Activated T-helper 1 cell treated with Interleukin-2 at 50 U/mL for 16 hours (primary cell): ENCODE results near the gene TACR1.

ENCODE experiments used
- DNase-seq: peaks from one replicate; pipeline ENCODE4 v3.0.0-alpha.2; 2020; ENCODE audit warnings: low read depth

The TACR1 gene

GRCh38 chr2:75047189-75047991 lies 151.9 kb downstream of the TACR1 start:
- DNase-seq: no peak

- DNase-seq: no peak
Measured at GRCh38 chr2:75045526-75046050, 153.7 kb downstream of the TACR1 start.

- DNase-seq: no peak
Measured at GRCh38 chr2:75044291-75044690, 155.0 kb downstream of the TACR1 start.

DNA sequence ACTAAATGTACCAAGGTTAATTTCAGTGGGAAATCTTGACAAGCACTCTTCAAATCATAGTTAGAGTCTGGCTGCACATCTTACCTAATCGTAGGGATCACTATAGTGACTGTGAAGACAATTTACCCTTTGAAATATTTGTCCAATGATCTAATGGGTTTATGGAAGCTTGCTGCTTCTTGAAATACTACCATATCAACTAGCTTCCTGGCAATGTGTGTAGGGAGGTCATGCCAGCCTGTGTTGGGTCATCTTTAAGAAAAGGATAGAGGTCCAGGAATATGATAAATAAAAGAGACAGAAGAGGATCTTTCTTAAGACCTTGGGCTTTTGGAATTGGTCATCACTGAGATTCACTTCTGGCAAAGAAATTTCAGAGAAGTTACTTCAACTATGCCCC lies 156.5 kb downstream of the TACR1 start:
- DNase-seq: no peak

DNA sequence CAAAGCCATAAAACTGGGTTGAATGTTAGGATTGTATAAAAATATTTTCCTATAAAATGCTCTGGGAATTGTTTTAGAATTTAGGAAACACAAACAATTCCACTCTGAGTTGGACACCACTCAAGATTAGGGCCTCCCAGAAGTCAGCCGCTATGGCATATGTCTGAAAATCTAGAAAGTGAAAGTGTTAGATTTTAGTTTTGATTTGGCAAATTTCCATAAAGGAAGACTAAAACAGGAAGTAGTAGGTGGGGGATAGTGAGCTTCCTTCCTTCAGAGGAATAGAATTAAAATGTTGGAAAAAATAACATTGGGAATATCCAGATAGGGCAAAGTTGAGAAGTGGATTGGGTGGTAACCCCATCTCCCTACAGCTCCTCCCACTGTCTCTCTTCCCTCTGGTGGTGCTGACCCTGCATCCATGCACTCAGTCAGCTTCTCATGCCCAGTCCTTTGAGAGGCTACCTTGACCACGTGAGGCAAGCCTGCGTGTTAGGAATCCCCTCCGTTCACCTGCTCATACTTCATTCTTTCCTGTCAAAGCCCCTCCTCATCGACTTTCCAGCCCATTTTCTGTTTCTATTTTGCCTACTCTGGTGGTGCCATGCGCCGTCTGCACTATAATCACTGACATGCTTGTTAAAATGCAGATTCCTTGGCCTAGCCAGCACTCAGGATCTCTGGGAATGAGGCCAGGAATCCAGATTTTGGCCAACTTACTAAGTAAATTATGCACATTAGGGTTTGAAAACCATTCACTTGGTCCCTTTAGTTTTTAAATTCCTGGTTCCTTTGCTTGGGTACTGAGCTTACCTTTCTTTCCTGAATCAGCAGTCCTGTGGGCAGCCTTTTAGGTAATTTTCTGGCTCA lies 157.4 kb downstream of the TACR1 start:
- DNase-seq: no peak

DNA sequence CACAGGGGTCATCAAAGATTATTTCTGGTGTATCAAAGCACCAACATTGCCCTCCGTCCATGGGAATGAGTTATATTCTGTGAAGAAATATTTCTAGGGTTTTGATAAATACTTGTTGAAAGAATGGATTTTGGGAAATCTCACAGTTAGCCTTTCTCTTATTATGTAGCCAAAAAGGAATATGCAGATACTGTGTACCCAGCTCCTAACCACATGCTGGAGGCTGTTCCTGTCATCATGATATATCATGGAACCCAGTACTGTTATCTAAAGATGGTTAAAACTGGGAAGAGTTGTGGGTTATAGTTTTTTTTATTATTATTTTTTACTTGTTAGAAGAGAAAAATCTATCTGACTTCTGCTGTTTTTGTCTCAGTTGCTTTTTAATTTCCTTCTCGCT lies 158.1 kb downstream of the TACR1 start:
- no peak for DNase-seq

GRCh38 chr2:75035444-75036353 lies 163.6 kb downstream of the TACR1 start:
- no peak for DNase-seq

- DNase-seq: no peak
Measured at GRCh38 chr2:75033516-75033915, 165.8 kb downstream of the TACR1 start.

- DNase-seq: no peak
Measured at GRCh38 chr2:75031906-75032803, 167.2 kb downstream of the TACR1 start.

GRCh38 chr2:75031171-75031570 lies 168.1 kb downstream of the TACR1 start:
- DNase-seq: no peak

DNA sequence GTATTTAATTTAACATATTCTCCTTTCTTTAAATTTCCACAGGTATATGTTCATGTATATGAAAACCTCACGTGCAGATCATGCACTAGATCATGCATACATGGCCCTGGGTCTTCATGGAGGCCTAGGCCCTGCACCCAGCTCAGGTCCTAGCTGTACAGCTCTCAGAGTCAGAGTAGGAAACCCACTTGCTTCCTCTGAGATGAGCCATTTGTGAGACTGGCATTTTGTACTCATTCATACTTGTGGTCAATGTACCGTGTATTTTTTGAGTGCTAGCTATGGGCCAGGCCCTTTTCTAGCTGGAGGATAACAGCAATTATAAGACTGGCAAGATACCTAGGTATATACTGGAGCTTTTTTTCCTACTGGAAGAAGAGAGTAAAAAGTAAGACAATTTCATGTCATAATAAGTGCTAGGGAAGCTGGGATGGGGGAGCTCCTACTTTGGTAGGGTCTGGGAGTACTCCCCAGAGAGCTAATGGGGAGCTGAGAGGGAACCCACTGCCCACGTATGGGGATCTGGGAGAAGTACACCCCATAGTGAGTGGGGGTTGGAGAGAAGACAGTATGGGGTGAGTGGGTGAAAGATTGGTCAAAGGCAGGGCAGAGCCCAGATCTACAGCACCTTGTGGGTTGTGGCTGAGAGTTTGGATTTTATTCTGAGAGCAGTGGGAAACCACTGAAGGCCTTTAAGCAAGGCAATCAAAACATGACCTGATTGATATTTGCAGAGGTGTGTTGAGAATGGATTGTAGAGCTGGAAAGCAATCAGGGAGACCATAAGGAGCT lies 168.9 kb downstream of the TACR1 start:
- no peak for DNase-seq

- DNase-seq: no peak
Measured at GRCh38 chr2:75027886-75028285, 171.4 kb downstream of the TACR1 start.

DNA sequence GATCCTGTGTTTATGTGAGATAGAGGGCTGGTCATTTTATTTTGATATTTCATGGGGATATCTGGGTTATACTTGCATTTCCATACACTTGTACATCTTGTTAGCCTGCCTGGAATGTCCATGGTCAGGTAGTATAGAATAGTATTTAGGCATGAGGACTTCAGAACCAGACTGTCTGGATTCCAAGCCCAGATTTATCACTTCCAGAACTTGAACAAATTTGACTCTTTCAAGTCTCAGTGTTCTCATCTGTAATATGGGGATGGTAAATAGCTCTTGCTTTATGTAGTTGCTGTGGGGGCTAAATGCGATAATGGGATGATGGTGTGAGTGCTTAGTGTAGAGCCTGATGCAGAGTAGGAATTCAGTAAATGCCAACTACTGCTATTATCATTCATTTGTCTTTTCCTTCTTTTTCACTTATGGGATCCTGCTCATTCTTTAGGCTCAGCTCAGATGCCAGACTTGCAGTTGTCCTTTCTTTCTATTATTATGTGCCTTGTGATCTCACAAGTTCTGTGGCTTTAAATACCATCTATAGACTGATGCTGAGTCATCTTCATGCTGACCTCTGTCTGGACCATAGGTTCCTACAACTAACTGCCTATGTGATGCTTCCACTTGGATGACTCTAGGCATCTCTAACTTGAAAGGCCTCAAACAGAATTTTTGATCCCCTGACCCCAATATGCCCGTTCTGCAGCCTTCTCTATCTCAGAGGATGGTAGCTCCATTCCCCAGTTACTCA lies 173.5 kb downstream of the TACR1 start:
- DNase-seq: no peak

DNA sequence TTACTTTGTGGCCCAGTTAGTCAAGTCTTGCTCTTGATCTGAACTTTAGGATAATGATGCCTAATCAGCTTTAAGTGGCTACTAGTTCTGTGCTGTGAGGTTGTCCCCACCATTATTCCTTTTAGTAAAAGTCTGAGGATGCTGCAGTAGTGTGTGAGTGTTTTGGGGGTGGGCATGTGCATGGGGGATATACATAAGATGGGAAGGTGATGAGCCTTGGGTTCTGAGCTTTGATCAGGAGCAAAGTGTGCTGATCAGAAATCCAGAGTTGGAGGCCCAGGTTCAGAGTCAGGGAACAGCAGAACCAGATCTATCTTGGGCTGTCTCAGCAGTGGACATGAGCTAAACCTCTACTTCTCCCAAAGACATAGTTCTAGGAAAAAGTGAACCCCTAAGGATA lies 174.1 kb downstream of the TACR1 start:
- no peak for DNase-seq

DNA sequence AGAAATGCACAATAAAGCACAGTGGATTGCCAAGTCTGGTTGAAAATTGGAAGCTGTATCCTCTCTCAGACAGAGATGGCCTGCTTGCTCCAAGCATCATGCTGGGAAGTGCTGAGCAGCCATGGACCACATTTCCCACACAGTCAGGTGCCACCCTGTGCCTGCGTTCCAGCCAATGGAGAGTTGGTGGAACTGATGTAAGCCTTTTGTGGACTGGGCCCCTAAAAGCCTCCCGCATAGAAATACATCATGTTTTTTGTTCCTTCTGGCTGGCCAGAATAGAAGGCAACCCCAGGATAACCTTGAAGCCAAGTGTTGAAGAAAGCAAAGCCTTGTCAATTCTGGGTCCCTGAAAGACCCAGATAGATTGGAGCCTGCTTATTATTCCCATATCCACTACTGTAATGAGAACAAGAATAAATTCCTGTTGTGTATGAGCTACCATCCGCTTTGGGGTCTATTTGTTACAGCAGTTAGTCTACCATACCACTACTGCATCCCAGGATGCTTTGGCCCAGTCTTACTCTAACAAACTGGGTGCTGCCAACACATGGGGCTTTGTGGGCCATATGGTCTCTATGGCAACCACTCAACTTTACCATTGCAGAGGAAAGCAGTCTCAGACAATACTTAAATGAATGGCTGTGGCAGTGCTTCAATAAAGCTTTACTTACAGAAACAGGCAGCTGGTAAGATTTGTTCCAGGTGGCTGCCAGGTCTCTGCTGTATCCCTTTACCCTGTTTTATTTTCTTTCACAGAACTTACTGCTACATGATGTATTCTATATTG lies 175.5 kb downstream of the TACR1 start:
- no peak for DNase-seq

GRCh38 chr2:75022516-75022915 lies 176.8 kb downstream of the TACR1 start:
- DNase-seq: no peak

GRCh38 chr2:75021672-75022071 lies 177.6 kb downstream of the TACR1 start:
- no peak for DNase-seq

DNA sequence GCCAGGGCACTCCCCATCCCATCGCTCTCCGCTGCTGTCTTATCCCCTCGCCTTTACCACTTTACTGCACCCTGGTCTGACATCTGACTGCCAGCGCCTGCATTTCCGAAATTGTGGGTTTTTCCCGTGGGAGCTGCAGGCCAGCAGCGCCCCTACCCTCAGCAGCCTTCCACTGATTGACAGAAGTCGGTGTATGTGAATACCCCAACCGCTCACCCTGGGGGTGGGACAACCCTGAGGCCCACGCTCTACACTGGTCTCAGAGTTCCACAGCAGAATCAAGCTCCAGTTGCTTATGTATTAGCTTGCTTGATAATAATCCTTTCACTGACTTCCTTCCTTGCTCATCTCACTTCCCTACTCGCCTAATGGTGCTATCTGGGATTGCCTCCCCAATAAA lies 178.8 kb downstream of the TACR1 start:
- DNase-seq: no peak

DNA sequence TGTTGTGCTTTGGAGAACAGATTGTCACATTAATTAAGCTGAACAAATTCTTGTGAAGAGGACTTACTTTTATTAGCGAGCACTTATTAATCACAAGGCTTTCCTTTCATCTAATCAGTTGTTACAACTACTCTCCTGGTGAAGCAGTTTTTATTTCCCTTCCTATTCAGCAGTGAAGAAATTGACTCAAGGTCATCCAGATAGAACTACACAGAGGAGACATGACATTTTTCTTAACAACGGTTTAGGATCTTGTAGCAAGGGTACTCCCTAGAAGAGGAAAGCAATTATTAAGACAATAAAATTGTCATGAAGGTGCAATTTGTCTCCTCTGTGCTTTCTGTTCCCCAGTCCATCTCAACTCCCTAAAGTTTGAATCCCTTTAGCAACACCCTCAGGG lies 179.5 kb downstream of the TACR1 start:
- DNase-seq: no peak
